NCI-H526 (cell line): ENCODE results near the gene SHTN1.

ENCODE experiments used
- DNase-seq, 2 experiments: peaks; one replicate each; lab custom pipeline; 2025; lab: John Stamatoyannopoulos, UW

Gene SHTN1

GRCh38 chr10:116984202-116984990, 20.6 kb downstream of the SHTN1 start:
- DNase-seq: no peak

GRCh38 chr10:116980041-116980440, 24.9 kb downstream of the SHTN1 start:
- DNase-seq: no peak

- DNase-seq: no peak
These were observed 26.1 kb downstream of the SHTN1 start for GRCh38 chr10:116978901-116979300.

- peak in 1 of 2 experiments; percentile 1 for DNase-seq
These were observed 30.5 kb downstream of the SHTN1 start for GRCh38 chr10:116974456-116975005.

GRCh38 chr10:116973946-116974455, 31.0 kb downstream of the SHTN1 start:
- no peak for DNase-seq

- no peak for DNase-seq
These were observed 31.5 kb downstream of the SHTN1 start for GRCh38 chr10:116973371-116973905.

- no peak for DNase-seq
These were observed 32.9 kb downstream of the SHTN1 start for GRCh38 chr10:116972131-116972530.

GRCh38 chr10:116970050-116970449, 34.9 kb downstream of the SHTN1 start:
- no peak for DNase-seq

- no peak for DNase-seq
These were observed 36.7 kb downstream of the SHTN1 start for GRCh38 chr10:116968331-116968730.

- DNase-seq: no peak
These were observed 43.4 kb downstream of the SHTN1 start for GRCh38 chr10:116961406-116962251.

- no peak for DNase-seq
These were observed 44.8 kb downstream of the SHTN1 start for GRCh38 chr10:116960066-116960776.

- DNase-seq: no peak
These were observed 52.3 kb downstream of the SHTN1 start for GRCh38 chr10:116952729-116953128.

GRCh38 chr10:116948530-116948870, 56.5 kb downstream of the SHTN1 start:
- no peak for DNase-seq

- no peak for DNase-seq
These were observed 57.0 kb downstream of the SHTN1 start for GRCh38 chr10:116947841-116948529.

- DNase-seq: no peak
These were observed 60.1 kb downstream of the SHTN1 start for GRCh38 chr10:116944911-116945310.

GRCh38 chr10:116931806-116932205, 73.2 kb downstream of the SHTN1 start:
- DNase-seq: no peak

GRCh38 chr10:116926426-116926825, 78.6 kb downstream of the SHTN1 start:
- no peak for DNase-seq

GRCh38 chr10:116925056-116925455, 79.9 kb downstream of the SHTN1 start:
- no peak for DNase-seq

GRCh38 chr10:116919706-116920105, 85.3 kb downstream of the SHTN1 start:
- DNase-seq: no peak

GRCh38 chr10:116919164-116919563, 85.8 kb downstream of the SHTN1 start:
- no peak for DNase-seq

- no peak for DNase-seq
These were observed 86.4 kb downstream of the SHTN1 start for GRCh38 chr10:116918583-116918982.
